GM12865 (cell line): ENCODE results near the gene TGM3.

Experiments used
- DNase-seq: peaks from one replicate; pipeline ENCODE4 v3.0.0; 2010; ENCODE audit warnings: low read depth
- H3K4me3 ChIP-seq: 2 replicates; pipeline ENCODE4 v1.5.1; 2011; ENCODE audit warnings: mild to moderate bottlenecking, low read depth, low read length, control low read depth
- TF ChIP-seq, protein P1 (sequence below): IDR thresholded peaks from 2 replicates; pipeline ENCODE4 v1.5.1; 2011; ENCODE audit warnings: low read length, control low read depth, low read depth, inconsistent platforms; ENCODE audit not compliant: insufficient read depth; ENCODE audit errors: missing control alignments

TGM3 gene

GRCh38 chr20:2298116-2298515 lies 2.3 kb downstream of the TGM3 start:
- TF ChIP-seq, protein P1, sequence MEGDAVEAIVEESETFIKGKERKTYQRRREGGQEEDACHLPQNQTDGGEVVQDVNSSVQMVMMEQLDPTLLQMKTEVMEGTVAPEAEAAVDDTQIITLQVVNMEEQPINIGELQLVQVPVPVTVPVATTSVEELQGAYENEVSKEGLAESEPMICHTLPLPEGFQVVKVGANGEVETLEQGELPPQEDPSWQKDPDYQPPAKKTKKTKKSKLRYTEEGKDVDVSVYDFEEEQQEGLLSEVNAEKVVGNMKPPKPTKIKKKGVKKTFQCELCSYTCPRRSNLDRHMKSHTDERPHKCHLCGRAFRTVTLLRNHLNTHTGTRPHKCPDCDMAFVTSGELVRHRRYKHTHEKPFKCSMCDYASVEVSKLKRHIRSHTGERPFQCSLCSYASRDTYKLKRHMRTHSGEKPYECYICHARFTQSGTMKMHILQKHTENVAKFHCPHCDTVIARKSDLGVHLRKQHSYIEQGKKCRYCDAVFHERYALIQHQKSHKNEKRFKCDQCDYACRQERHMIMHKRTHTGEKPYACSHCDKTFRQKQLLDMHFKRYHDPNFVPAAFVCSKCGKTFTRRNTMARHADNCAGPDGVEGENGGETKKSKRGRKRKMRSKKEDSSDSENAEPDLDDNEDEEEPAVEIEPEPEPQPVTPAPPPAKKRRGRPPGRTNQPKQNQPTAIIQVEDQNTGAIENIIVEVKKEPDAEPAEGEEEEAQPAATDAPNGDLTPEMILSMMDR: no peak
- no peak for DNase-seq

GRCh38 chr20:2298701-2299100 lies 2.9 kb downstream of the TGM3 start:
- DNase-seq: no peak
- TF ChIP-seq, protein P1: no peak
- H3K4me3 ChIP-seq: no peak overlapping the region

More at GRCh38 chr20:2298116-2298515, 2.3 kb downstream of the TGM3 start:
- H3K4me3 ChIP-seq: no peak overlapping the region

DNA sequence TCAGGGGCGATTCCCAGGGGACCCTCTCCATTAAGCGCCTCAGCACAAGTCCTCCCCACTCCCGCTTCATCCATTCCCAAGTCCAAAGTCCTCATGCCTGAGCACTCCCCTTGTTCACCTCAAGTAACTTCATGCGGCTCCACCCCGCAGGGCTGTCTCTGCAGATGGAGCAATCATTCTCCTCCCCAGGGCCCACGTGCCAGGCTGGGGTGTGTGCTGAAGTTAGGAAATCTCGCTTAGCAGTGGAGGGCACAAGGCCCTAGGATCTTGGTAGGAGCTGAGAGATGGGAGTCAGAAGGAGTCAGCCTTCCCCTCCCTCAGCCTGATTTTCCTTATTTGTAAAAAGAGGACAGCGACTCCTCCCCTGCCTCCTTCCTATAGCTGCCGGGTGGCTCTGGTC lies 3.5 kb downstream of the TGM3 start:
- TF ChIP-seq, protein P1: no peak
- H3K4me3 ChIP-seq: no peak overlapping the region
- no peak for DNase-seq

- no peak overlapping the region for H3K4me3 ChIP-seq
- TF ChIP-seq, protein P1: no peak
- no peak for DNase-seq
Measured at GRCh38 chr20:2300002-2300401, 4.2 kb downstream of the TGM3 start.

DNA sequence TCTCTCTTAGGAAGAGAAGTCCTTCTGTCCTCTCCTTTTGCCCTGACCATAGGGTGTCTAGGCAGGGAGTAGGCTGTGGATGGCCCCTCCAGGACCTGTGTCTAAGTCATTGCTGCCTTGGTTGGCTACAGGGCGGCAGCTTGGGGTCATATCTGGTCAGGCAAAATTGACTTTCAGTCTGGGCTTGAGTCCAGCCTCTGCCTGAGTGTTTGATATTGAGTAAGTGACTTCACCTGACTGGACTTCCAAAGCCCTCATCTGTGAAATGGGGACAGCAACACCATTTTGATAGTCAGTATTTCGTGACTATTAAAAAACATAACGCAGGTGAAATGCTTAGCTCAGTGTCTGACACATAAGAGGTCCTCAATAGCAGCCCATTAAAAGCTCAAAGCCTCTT lies 4.6 kb downstream of the TGM3 start:
- no peak for DNase-seq
- TF ChIP-seq, protein P1: no peak
- H3K4me3 ChIP-seq: no peak overlapping the region

GRCh38 chr20:2301164-2301622 lies 5.4 kb downstream of the TGM3 start:
- TF ChIP-seq, protein P1: no peak
- H3K4me3 ChIP-seq: no peak overlapping the region
- DNase-seq: peak; percentile 88

- DNase-seq: no peak
- TF ChIP-seq, protein P1: no peak
- H3K4me3 ChIP-seq: no peak overlapping the region
Measured at GRCh38 chr20:2302384-2303060, 6.7 kb downstream of the TGM3 start.
